ENCODE results near the gene AMT. TPM values are rescaled to one million over a fixed set of nuclear protein-coding genes. Genes with fewer than 3 reads are reported as not detected.
A peak's percentile ranks its signal among the peaks of the same experiment; 100 is the strongest.

AMT gene
- total RNA-seq, 1 experiment from 2014 or later, result 66.6 TPM

DNA sequence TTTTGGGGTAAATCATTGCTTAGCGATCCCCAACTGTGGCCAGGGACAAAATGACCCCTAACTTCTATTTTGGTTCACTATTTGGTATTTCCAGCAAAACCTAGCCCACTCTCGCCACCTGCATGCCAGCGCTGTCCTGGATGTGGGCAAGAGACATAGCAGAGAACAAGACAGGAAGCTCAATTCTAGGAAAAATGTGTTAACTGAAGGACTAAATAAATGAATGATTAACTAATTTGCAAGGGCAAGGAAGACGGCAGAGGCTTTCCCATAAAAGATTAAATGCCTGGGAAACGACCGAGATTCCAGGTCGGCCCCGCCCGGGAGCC, 6.4 kb upstream of the AMT start:
- Mint-ChIP-seq H3K4me3 (peak overlapping the region; percentile 98), H3K27ac (peak overlapping the region; percentile 94; the same call in 1 of the 2 replicates), H3K4me1 (peaks cover 6% of the 10 kb centered on the region; the same call in 1 of the 2 replicates), H3K36me3 (no peaks in the 10 kb centered on the region), H3K9me3 (no peaks in the 10 kb centered on the region), H3K27me3 (ENCODE audit: low read depth) (no peaks in the 10 kb centered on the region)
- ATAC-seq (no peak; the same call in 1 of the 2 replicates), DNase-seq (ENCODE audit: low spot score) (no peak)
- POLR2A ChIA-PET, result interaction anchor here (0.7 to 1.3 kb wide), 5 partner anchors 17 to 335 kb away, joined by 3 to 9 read pairs (median 4); partner anchors contain the start of genes QRICH1, RHOA, TCTA and USP4
- CTCF ChIA-PET, result interaction anchor here (0.6 to 1.4 kb wide), 8 partner anchors 9 to 407 kb away, joined by 3 to 9 read pairs (median 4); partner anchors contain the start of genes KLHDC8B, NDUFAF3 and USP4
- TF ChIP-seq, protein P1, sequence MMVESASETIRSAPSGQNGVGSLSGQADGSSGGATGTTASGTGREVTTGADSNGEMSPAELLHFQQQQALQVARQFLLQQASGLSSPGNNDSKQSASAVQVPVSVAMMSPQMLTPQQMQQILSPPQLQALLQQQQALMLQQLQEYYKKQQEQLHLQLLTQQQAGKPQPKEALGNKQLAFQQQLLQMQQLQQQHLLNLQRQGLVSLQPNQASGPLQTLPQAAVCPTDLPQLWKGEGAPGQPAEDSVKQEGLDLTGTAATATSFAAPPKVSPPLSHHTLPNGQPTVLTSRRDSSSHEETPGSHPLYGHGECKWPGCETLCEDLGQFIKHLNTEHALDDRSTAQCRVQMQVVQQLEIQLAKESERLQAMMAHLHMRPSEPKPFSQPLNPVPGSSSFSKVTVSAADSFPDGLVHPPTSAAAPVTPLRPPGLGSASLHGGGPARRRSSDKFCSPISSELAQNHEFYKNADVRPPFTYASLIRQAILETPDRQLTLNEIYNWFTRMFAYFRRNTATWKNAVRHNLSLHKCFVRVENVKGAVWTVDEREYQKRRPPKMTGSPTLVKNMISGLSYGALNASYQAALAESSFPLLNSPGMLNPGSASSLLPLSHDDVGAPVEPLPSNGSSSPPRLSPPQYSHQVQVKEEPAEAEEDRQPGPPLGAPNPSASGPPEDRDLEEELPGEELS (CRISPR knock-in tag; IDR thresholded peaks at IDR 0.05), result no peak
- TF ChIP-seq, protein P2, sequence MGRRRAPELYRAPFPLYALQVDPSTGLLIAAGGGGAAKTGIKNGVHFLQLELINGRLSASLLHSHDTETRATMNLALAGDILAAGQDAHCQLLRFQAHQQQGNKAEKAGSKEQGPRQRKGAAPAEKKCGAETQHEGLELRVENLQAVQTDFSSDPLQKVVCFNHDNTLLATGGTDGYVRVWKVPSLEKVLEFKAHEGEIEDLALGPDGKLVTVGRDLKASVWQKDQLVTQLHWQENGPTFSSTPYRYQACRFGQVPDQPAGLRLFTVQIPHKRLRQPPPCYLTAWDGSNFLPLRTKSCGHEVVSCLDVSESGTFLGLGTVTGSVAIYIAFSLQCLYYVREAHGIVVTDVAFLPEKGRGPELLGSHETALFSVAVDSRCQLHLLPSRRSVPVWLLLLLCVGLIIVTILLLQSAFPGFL (CRISPR knock-in tag; IDR thresholded peaks at IDR 0.05; ENCODE audit: borderline replicate concordance), result no peak
- TF ChIP-seq NR1H2 (CRISPR knock-in tag; IDR thresholded peaks at IDR 0.05) (no peak), TP53 (CRISPR knock-in tag; IDR thresholded peaks at IDR 0.05) (no peak), ELF4 (CRISPR knock-in tag; IDR thresholded peaks at IDR 0.05; ENCODE audit: low read depth) (no peak), NR2C2 (CRISPR knock-in tag; IDR thresholded peaks at IDR 0.05) (no peak), CBFB (CRISPR knock-in tag; IDR thresholded peaks at IDR 0.05; ENCODE audit: low read depth) (no peak), ETV6 (CRISPR knock-in tag; IDR thresholded peaks at IDR 0.05) (no peak), ZNF138 (CRISPR knock-in tag; conservative IDR thresholded peaks at IDR 0.05) (no peak), SMAD4 (CRISPR knock-in tag; IDR thresholded peaks at IDR 0.05) (no peak), ZNF317 (CRISPR knock-in tag; IDR thresholded peaks at IDR 0.05; ENCODE audit: borderline replicate concordance, low read depth) (no peak), ZNF671 (CRISPR knock-in tag; IDR thresholded peaks at IDR 0.05) (no peak)
- TF ChIP-seq, protein P3, sequence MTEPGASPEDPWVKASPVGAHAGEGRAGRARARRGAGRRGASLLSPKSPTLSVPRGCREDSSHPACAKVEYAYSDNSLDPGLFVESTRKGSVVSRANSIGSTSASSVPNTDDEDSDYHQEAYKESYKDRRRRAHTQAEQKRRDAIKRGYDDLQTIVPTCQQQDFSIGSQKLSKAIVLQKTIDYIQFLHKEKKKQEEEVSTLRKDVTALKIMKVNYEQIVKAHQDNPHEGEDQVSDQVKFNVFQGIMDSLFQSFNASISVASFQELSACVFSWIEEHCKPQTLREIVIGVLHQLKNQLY (CRISPR knock-in tag; IDR thresholded peaks at IDR 0.05), result no peak
- TF ChIP-seq, protein P4, sequence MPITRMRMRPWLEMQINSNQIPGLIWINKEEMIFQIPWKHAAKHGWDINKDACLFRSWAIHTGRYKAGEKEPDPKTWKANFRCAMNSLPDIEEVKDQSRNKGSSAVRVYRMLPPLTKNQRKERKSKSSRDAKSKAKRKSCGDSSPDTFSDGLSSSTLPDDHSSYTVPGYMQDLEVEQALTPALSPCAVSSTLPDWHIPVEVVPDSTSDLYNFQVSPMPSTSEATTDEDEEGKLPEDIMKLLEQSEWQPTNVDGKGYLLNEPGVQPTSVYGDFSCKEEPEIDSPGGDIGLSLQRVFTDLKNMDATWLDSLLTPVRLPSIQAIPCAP (CRISPR knock-in tag; IDR thresholded peaks at IDR 0.05), result no peak
- TF ChIP-seq, protein P5, sequence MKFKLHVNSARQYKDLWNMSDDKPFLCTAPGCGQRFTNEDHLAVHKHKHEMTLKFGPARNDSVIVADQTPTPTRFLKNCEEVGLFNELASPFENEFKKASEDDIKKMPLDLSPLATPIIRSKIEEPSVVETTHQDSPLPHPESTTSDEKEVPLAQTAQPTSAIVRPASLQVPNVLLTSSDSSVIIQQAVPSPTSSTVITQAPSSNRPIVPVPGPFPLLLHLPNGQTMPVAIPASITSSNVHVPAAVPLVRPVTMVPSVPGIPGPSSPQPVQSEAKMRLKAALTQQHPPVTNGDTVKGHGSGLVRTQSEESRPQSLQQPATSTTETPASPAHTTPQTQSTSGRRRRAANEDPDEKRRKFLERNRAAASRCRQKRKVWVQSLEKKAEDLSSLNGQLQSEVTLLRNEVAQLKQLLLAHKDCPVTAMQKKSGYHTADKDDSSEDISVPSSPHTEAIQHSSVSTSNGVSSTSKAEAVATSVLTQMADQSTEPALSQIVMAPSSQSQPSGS (CRISPR knock-in tag; IDR thresholded peaks at IDR 0.05; ENCODE audit: borderline replicate concordance, low read depth), result no peak
- TF ChIP-seq, protein P6, sequence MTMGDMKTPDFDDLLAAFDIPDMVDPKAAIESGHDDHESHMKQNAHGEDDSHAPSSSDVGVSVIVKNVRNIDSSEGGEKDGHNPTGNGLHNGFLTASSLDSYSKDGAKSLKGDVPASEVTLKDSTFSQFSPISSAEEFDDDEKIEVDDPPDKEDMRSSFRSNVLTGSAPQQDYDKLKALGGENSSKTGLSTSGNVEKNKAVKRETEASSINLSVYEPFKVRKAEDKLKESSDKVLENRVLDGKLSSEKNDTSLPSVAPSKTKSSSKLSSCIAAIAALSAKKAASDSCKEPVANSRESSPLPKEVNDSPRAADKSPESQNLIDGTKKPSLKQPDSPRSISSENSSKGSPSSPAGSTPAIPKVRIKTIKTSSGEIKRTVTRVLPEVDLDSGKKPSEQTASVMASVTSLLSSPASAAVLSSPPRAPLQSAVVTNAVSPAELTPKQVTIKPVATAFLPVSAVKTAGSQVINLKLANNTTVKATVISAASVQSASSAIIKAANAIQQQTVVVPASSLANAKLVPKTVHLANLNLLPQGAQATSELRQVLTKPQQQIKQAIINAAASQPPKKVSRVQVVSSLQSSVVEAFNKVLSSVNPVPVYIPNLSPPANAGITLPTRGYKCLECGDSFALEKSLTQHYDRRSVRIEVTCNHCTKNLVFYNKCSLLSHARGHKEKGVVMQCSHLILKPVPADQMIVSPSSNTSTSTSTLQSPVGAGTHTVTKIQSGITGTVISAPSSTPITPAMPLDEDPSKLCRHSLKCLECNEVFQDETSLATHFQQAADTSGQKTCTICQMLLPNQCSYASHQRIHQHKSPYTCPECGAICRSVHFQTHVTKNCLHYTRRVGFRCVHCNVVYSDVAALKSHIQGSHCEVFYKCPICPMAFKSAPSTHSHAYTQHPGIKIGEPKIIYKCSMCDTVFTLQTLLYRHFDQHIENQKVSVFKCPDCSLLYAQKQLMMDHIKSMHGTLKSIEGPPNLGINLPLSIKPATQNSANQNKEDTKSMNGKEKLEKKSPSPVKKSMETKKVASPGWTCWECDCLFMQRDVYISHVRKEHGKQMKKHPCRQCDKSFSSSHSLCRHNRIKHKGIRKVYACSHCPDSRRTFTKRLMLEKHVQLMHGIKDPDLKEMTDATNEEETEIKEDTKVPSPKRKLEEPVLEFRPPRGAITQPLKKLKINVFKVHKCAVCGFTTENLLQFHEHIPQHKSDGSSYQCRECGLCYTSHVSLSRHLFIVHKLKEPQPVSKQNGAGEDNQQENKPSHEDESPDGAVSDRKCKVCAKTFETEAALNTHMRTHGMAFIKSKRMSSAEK (CRISPR knock-in tag; IDR thresholded peaks at IDR 0.05; ENCODE audit: borderline replicate concordance), result no peak
